Body of pancreas (tissue), 4 donors: ENCODE measurements around the gene FLOT1.

Source experiments
- POLR2A ChIP-seq, 3 donors: fragments of 450-650 bp; IDR thresholded peaks; one replicate each; pipeline ENCODE4 v1.6.1; 2016; ENCODE audit warnings: antibody characterized with exemption in 3 of 3, mild to moderate bottlenecking in 2 of 3
- TF ChIP-seq, protein P1 (sequence below), 7 experiments: fragments of 450-650 bp in 4 of 7; fragments of 200-600 bp in 3 of 7; sonication (generic) in 3 of 7; IDR thresholded peaks; one replicate each; pipeline ENCODE4 v1.5.1; 2016 to 2019; ENCODE audit warnings: antibody characterized with exemption in 7 of 7

DNA sequence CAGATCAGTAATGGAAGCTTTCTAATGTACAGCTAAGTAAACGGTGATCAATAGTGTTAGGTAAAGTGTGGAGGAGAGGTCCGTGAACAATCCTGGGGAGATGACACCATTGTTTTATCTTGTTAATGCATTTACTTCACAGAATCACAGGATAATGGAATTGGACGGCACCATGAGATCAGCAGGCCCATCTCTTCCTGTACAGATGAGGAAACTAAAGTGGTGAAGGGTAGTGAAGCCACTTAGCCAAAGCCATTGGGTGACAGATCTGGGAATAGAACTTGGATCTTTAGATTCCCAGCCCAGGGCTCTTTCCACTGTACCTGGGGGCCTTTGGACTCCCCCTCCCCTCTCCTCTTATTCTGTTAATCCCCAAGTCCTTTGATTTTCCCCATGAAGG is 28.1 kb upstream of the FLOT1 start:
- TF ChIP-seq, protein P1, sequence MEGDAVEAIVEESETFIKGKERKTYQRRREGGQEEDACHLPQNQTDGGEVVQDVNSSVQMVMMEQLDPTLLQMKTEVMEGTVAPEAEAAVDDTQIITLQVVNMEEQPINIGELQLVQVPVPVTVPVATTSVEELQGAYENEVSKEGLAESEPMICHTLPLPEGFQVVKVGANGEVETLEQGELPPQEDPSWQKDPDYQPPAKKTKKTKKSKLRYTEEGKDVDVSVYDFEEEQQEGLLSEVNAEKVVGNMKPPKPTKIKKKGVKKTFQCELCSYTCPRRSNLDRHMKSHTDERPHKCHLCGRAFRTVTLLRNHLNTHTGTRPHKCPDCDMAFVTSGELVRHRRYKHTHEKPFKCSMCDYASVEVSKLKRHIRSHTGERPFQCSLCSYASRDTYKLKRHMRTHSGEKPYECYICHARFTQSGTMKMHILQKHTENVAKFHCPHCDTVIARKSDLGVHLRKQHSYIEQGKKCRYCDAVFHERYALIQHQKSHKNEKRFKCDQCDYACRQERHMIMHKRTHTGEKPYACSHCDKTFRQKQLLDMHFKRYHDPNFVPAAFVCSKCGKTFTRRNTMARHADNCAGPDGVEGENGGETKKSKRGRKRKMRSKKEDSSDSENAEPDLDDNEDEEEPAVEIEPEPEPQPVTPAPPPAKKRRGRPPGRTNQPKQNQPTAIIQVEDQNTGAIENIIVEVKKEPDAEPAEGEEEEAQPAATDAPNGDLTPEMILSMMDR (IDR thresholded peaks at IDR 0.05): no peak
- no peak for TF ChIP-seq POLR2A (IDR thresholded peaks at IDR 0.05)
